Psoas muscle (tissue), 8 donors: ENCODE results near the gene TLCD3A. TPM values are rescaled to one million over a fixed set of nuclear protein-coding genes. Genes with fewer than 3 reads are reported as not detected.
A peak's percentile ranks its signal among the peaks of the same experiment; 100 is the strongest.

Experiments used
- ATAC-seq, 4 donors: fragments of 200-7000 bp; cut with Tn5 transposase; one replicate each; pipeline ENCODE4 v1.9.1; 2020; ENCODE audit warnings: moderate library complexity in 3 of 4, mild to moderate bottlenecking in 2 of 4
- DNase-seq, 2 donors: peaks; one replicate each; pipeline ENCODE4 v3.0.0-alpha.2; 2020
- H3K27ac ChIP-seq: fragments of 200-600 bp; one replicate; pipeline ENCODE4 v1.8.0; 2022
- H3K27me3 ChIP-seq, 3 donors: fragments of 200-600 bp in 1 of 3; one replicate each; pipeline versions ENCODE4 v1.6.1 to v1.8.0; 2013 to 2022; ENCODE audit warnings: low read length in 2 of 3, mild to moderate bottlenecking in 2 of 3, moderate library complexity in 1 of 3; ENCODE audit not compliant: insufficient read depth in 3 of 3
- H3K36me3 ChIP-seq, 2 donors: fragments of 200-600 bp in 1 of 2; one replicate each; pipeline versions ENCODE4 v1.6.1 to v1.8.0; 2013 to 2022; ENCODE audit warnings: low read depth in 1 of 2, mild to moderate bottlenecking in 1 of 2, moderate library complexity in 1 of 2; ENCODE audit not compliant: insufficient read depth in 1 of 2
- H3K4me1 ChIP-seq: fragments of 200-600 bp; one replicate; pipeline ENCODE4 v1.8.0; 2022
- H3K4me3 ChIP-seq: fragments of 200-600 bp; one replicate; pipeline ENCODE4 v1.8.0; 2022; ENCODE audit warnings: mild to moderate bottlenecking
- H3K9me3 ChIP-seq: fragments of 200-600 bp; one replicate; pipeline ENCODE4 v1.8.0; 2022
- CTCF ChIP-seq: fragments of 200-600 bp; IDR thresholded peaks from one replicate; pipeline ENCODE4 v1.8.0; 2022; ENCODE audit warnings: antibody characterized with exemption
- WGBS, 3 donors: extraction: QIAGEN DNeasy Blood & Tissue Kit; methylation state at CpG; one replicate each; pipeline versions ENCODE4 v1.1.6 to v1.1.7; 2013; 5-methylcytosine and 5-hydroxymethylcytosine counted together
- intact Hi-C, 2 donors: fragments of 100-400 bp; cut with DNase I; formaldehyde crosslinking; loops; one replicate each; pipeline versions ENCODE4 v1.11.0 to v1.14.2; 2022
- polyA plus RNA-seq, 3 donors: library from polyadenylated mRNA; stranded (reverse); fragments of 200-250 nt; gene quantifications; one replicate each; pipeline ENCODE4 v1.2.3, GENCODE V29; 2013
- total RNA-seq, 4 donors: library from RNA; stranded (reverse); fragmentation: NEBNext Ultra II Directional in 2 of 4; extraction: Animal tissue kit (Norgen Biotek cat#: 25700) in 2 of 4; gene quantifications; one replicate each; pipeline versions ENCODE4 v1.2.1 to v1.2.4, GENCODE V29; 2021 to 2023
- donor health status: healthy with polysubstance abuse.
- donor health status: DM: no; HTN: no; CAD: no; lungs with moderate emphysema.
- donor health status: Bipolar disorder and iron deficiency.
- donor health status: healthy.
- donor health status: DM: yes; HTN: yes; CAD: no.
- donor health status: DM: no; HTN: no; CAD: no.
- donor health status: DM: no; HTN: no; CAD: no.
- donor health status: DM: yes; HTN: yes; CAD: no.

TLCD3A gene
- total and polyA plus RNA-seq, 7 donors, result 0.75 to 2.8 (median 1.4) TPM

GRCh38 chr17:759964-760363 lies 27.6 kb downstream of the TLCD3A start:
- no peak overlapping the region for H3K4me3 ChIP-seq
- TF ChIP-seq CTCF, result no peak
- peaks cover 3 to 71% of the 10 kb centered on the region in 2 donors for H3K36me3 ChIP-seq
- 82 to 89% (median 85%) methylated on average over 5 of the region's 5 CpGs for WGBS, 3 donors
- no peak for ATAC-seq
- no peaks in the 10 kb centered on the region for H3K9me3 ChIP-seq
- H3K4me1 ChIP-seq, result no peaks in the 10 kb centered on the region
- no peaks in the 10 kb centered on the region for H3K27me3 ChIP-seq
- no peak for DNase-seq
- intact Hi-C loops, result no loop called here
- H3K27ac ChIP-seq, result no peak overlapping the region

- ATAC-seq, result peak in 2 of 4 donors; percentile 52 to 72
- no peaks in the 10 kb centered on the region for H3K4me1 ChIP-seq
- DNase-seq, result no peak
- no peak overlapping the region for H3K27ac ChIP-seq
- H3K4me3 ChIP-seq, result no peak overlapping the region
- peaks cover 3 to 76% of the 10 kb centered on the region in 2 donors for H3K36me3 ChIP-seq
- WGBS, 3 donors, result 35 to 59% (median 45%) methylated on average over 9 of the region's 9 CpGs
- intact Hi-C loops, result no loop called here
- no peaks in the 10 kb centered on the region for H3K9me3 ChIP-seq
- no peaks in the 10 kb centered on the region for H3K27me3 ChIP-seq
- no peak for TF ChIP-seq CTCF
Observed at GRCh38 chr17:760371-760770, 28.0 kb downstream of the TLCD3A start.

GRCh38 chr17:767076-767475 lies 34.7 kb downstream of the TLCD3A start:
- Histone ChIP-seq H3K27ac (no peak overlapping the region), H3K27me3 (no peaks in the 10 kb centered on the region), H3K36me3 (peaks cover 0 to 94% of the 10 kb centered on the region in 2 donors), H3K4me1 (no peaks in the 10 kb centered on the region), H3K9me3 (no peaks in the 10 kb centered on the region), H3K4me3 (no peak overlapping the region)
- DNase-seq (no peak), ATAC-seq (no peak)
- 36 to 66% (median 60%) methylated on average over 3 of the region's 3 CpGs for WGBS, 3 donors
- intact Hi-C loops, result no loop called here
- no peak for TF ChIP-seq CTCF

- Histone ChIP-seq H3K27me3 (no peaks in the 10 kb centered on the region), H3K36me3 (peaks cover 4 to 96% of the 10 kb centered on the region in 2 donors), H3K27ac (no peak overlapping the region), H3K4me1 (no peaks in the 10 kb centered on the region), H3K9me3 (no peaks in the 10 kb centered on the region), H3K4me3 (no peak overlapping the region)
- DNase-seq (no peak), ATAC-seq (no peak)
- intact Hi-C loops, result no loop called here
- WGBS, 3 donors, result 85 to 88% (median 87%) methylated on average over 5 of the region's 5 CpGs
- no peak for TF ChIP-seq CTCF
Observed at GRCh38 chr17:773016-773415, 40.6 kb downstream of the TLCD3A start.
